Measurements from ENCODE around the gene CYP2A7.
"Not testable (repeated sequence)": the region's sequence is repeated elsewhere in the genome, so short reads cannot be mapped to it uniquely, and the experiment has no call there.

- not testable (repeated sequence) for TF ChIP-seq EZH2 (IDR thresholded peaks at IDR 0.05; ENCODE audit: borderline replicate concordance, insufficient read depth, low read depth, low read length, poor library complexity, severe bottlenecking)
- TF ChIP-seq, protein P1, sequence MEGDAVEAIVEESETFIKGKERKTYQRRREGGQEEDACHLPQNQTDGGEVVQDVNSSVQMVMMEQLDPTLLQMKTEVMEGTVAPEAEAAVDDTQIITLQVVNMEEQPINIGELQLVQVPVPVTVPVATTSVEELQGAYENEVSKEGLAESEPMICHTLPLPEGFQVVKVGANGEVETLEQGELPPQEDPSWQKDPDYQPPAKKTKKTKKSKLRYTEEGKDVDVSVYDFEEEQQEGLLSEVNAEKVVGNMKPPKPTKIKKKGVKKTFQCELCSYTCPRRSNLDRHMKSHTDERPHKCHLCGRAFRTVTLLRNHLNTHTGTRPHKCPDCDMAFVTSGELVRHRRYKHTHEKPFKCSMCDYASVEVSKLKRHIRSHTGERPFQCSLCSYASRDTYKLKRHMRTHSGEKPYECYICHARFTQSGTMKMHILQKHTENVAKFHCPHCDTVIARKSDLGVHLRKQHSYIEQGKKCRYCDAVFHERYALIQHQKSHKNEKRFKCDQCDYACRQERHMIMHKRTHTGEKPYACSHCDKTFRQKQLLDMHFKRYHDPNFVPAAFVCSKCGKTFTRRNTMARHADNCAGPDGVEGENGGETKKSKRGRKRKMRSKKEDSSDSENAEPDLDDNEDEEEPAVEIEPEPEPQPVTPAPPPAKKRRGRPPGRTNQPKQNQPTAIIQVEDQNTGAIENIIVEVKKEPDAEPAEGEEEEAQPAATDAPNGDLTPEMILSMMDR (IDR thresholded peaks at IDR 0.05): not testable (repeated sequence)
These were observed 17.1 kb downstream of the CYP2A7 start for GRCh38 chr19:40864739-40865496.
